ENCODE measurements around the gene PSMG1. TPM values are rescaled to one million over a fixed set of nuclear protein-coding genes. Genes with fewer than 3 reads are reported as not detected.

The PSMG1 gene
- total RNA-seq, 4 donors from 2014 or later: 12.9 to 53.5 (median 30.3) TPM

DNA sequence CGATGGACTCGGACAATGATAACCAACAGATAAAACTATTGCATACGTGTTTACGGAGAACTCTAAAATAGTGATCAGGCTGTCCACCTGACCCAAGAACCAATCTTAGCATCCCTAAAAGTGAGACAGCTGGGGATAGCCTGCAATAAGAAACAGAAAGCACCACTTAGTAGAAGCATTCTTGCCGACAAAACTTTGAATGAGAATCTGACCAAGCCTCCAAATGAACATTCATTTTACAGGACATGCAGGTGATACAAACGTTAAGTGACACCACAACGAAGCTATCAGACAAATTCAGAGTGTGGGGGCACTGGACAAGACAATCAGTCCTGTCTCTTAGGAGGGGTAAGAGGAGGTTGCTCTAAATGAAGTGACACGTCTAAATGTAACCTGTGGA lies 1.2 kb downstream of the PSMG1 start:
- TF ChIP-seq POLR2A (IDR thresholded peaks at IDR 0.05): no peak
- TF ChIP-seq CTCF (IDR thresholded peaks at IDR 0.05 in 4 of 5, conservative IDR thresholded peaks at IDR 0.05 in 1 of 5): no peak
- in situ Hi-C loops (cut with MboI; ENCODE audit: low sequenced_read_pairs in 4 of 4) (loop anchor here in 3 of 4 donors (10.0 to 25.0 kb wide), 2 partner anchors 77 to 205 kb away; a partner anchor contains a TSS), intact Hi-C loops (cut with DNase I; ENCODE audit: low total_unique reads) (loop anchor here (5.0 kb wide), 3 partner anchors 205 to 375 kb away; partner anchors contain the start of genes ETS2 and SH3BGR)
- H3K27me3 ChIP-seq: no peaks in the 10 kb centered on the region
- ATAC-seq: no peak
- H3K9me3 ChIP-seq: no peaks in the 10 kb centered on the region
- peaks cover 7 to 13% of the 10 kb centered on the region in 2 donors for H3K4me1 ChIP-seq
- no peak for DNase-seq
- peak overlapping the region; percentile 76 to 96 (median 82) for H3K4me3 ChIP-seq
- peaks cover 0 to 18% of the 10 kb centered on the region in 2 donors for H3K36me3 ChIP-seq
- H3K27ac ChIP-seq: peak overlapping the region; percentile 88 to 97 (median 94)

DNA sequence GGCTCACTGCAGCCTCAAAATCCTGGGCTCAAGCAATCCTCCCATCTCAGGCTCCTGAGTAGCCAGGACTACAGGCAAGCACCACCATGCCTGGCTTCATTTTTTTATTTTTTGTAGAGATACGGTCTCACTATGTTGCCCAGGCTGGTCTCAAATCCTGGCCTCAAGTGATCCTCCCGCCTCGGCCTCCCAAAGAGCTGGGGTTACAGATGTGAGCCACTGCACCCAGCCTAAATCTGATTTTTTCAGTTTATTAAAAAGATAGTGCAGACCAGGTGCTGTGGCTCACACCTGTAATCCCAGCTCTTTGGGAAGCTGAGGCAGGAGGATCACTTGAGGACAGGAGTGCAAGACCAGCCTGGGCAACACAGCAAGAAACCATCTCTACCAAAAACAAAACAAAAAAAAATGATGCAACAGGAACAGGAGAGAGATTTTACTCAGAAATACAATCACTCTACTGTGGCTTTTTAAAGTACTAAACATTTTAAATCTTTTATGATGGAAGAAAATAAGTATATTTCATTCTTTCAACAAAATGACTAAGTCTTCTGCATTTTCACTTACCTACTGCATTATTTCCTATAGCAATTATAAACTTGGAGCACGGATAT lies 1.9 kb downstream of the PSMG1 start:
- peaks cover 7 to 16% of the 10 kb centered on the region in 2 donors for H3K4me1 ChIP-seq
- peaks cover 0 to 18% of the 10 kb centered on the region in 2 donors for H3K36me3 ChIP-seq
- H3K9me3 ChIP-seq: no peaks in the 10 kb centered on the region
- DNase-seq (no peak), ATAC-seq (no peak)
- peak overlapping the region in 1 of 4 donors; percentile 92 for H3K27ac ChIP-seq
- H3K27me3 ChIP-seq: no peaks in the 10 kb centered on the region
- TF ChIP-seq POLR2A (IDR thresholded peaks at IDR 0.05): no peak
- no peak for TF ChIP-seq CTCF (IDR thresholded peaks at IDR 0.05 in 4 of 5, conservative IDR thresholded peaks at IDR 0.05 in 1 of 5)
- in situ Hi-C loops (cut with MboI; ENCODE audit: low sequenced_read_pairs in 4 of 4) (loop anchor here in 3 of 4 donors (10.0 to 25.0 kb wide), 2 partner anchors 77 to 206 kb away; a partner anchor contains a TSS), intact Hi-C loops (cut with DNase I; ENCODE audit: low total_unique reads) (loop anchor here (5.0 kb wide), 3 partner anchors 206 to 374 kb away; partner anchors contain the start of genes ETS2 and SH3BGR)
- no peak overlapping the region for H3K4me3 ChIP-seq

GRCh38 chr21:39180429-39181019 lies 2.7 kb downstream of the PSMG1 start:
- Histone ChIP-seq H3K36me3 (peaks cover 0 to 18% of the 10 kb centered on the region in 2 donors), H3K9me3 (no peaks in the 10 kb centered on the region), H3K27me3 (no peaks in the 10 kb centered on the region), H3K4me3 (no peak overlapping the region), H3K27ac (no peak overlapping the region), H3K4me1 (peaks cover 7 to 22% of the 10 kb centered on the region in 2 donors)
- no peak for DNase-seq
- in situ Hi-C loops (cut with MboI; ENCODE audit: low sequenced_read_pairs in 4 of 4): loop anchor here in 3 of 4 donors (10.0 to 25.0 kb wide), 2 partner anchors 76 to 207 kb away; a partner anchor contains a TSS
- ATAC-seq: no peak
- intact Hi-C loops (cut with DNase I; ENCODE audit: low total_unique reads): loop anchor here (5.0 kb wide), 3 partner anchors 207 to 373 kb away; partner anchors contain the start of genes ETS2 and SH3BGR
- no peak for TF ChIP-seq POLR2A (IDR thresholded peaks at IDR 0.05)
- TF ChIP-seq CTCF (IDR thresholded peaks at IDR 0.05 in 4 of 5, conservative IDR thresholded peaks at IDR 0.05 in 1 of 5): peak in 2 of 5 experiments; percentile 5 to 25

- no peak for DNase-seq
- in situ Hi-C loops (cut with MboI; ENCODE audit: low sequenced_read_pairs in 4 of 4): loop anchor here in 2 of 4 donors (25.0 kb wide), 1 partner anchor 209 kb away; a partner anchor contains a TSS
- no peak overlapping the region for H3K27ac ChIP-seq
- H3K27me3 ChIP-seq: no peaks in the 10 kb centered on the region
- no peaks in the 10 kb centered on the region for H3K9me3 ChIP-seq
- intact Hi-C loops (cut with DNase I; ENCODE audit: low total_unique reads): no loop called here
- no peak for ATAC-seq
- H3K36me3 ChIP-seq: peaks cover 0 to 24% of the 10 kb centered on the region in 2 donors
- no peak for TF ChIP-seq CTCF (IDR thresholded peaks at IDR 0.05 in 4 of 5, conservative IDR thresholded peaks at IDR 0.05 in 1 of 5)
- TF ChIP-seq POLR2A (IDR thresholded peaks at IDR 0.05): no peak
- no peak overlapping the region for H3K4me3 ChIP-seq
- H3K4me1 ChIP-seq: peaks cover 4 to 26% of the 10 kb centered on the region in 2 donors
Measured at GRCh38 chr21:39178421-39178820, 4.8 kb downstream of the PSMG1 start.
